Mesendoderm (in vitro differentiated cells): ENCODE measurements around the gene P2RY11.

Source experiments
- DNase-seq: peaks from one replicate; pipeline ENCODE4 v3.0.0; 2013
- H2AK5ac ChIP-seq: 2 replicates; pipeline ENCODE4 v1.6.1; 2013; ENCODE audit warnings: low read length, inconsistent platforms
- H2BK120ac ChIP-seq: 2 replicates; pipeline ENCODE4 v1.6.1; 2013; ENCODE audit warnings: low read depth, mild to moderate bottlenecking, low read length, moderate library complexity, mixed read lengths
- H2BK15ac ChIP-seq: replicated peaks from 2 replicates; pipeline ENCODE4 v1.6.1; 2013; ENCODE audit warnings: low read depth, mild to moderate bottlenecking, moderate library complexity
- H2BK5ac ChIP-seq: 2 replicates; pipeline ENCODE4 v1.6.1; 2013; ENCODE audit warnings: low read length, inconsistent platforms
- H3K18ac ChIP-seq: 2 replicates; pipeline ENCODE4 v1.6.1; 2013; ENCODE audit warnings: mild to moderate bottlenecking, low read length, mixed read lengths
- H3K23ac ChIP-seq: one replicate; pipeline ENCODE4 v1.6.1; 2013; ENCODE audit warnings: low read length
- H3K27ac ChIP-seq: 2 replicates; pipeline ENCODE4 v1.5.1; 2013; ENCODE audit warnings: low read depth, mild to moderate bottlenecking, inconsistent platforms, low read length, moderate library complexity
- H3K27me3 ChIP-seq: 2 replicates; pipeline ENCODE4 v1.6.1; 2013; ENCODE audit warnings: low read length, control low read depth, mild to moderate bottlenecking, inconsistent platforms; ENCODE audit not compliant: insufficient read depth, poor library complexity
- H3K36me3 ChIP-seq: 2 replicates; pipeline ENCODE4 v1.6.1; 2013; ENCODE audit warnings: low read length, inconsistent platforms; ENCODE audit not compliant: control insufficient read depth, insufficient read depth
- H3K4ac ChIP-seq: one replicate; pipeline ENCODE4 v1.6.1; 2013; ENCODE audit warnings: low read depth, mild to moderate bottlenecking, low read length, moderate library complexity
- H3K4me1 ChIP-seq: 2 replicates; pipeline ENCODE4 v1.6.1; 2013; ENCODE audit warnings: low read depth, low read length, inconsistent platforms; ENCODE audit not compliant: control insufficient read depth
- H3K4me2 ChIP-seq: 2 replicates; pipeline ENCODE4 v1.6.1; 2013; ENCODE audit warnings: low read length
- H3K4me3 ChIP-seq: 2 replicates; pipeline ENCODE4 v1.5.1; 2013; ENCODE audit warnings: mild to moderate bottlenecking, low read length
- H3K56ac ChIP-seq: one replicate; pipeline ENCODE4 v1.6.1; 2013; ENCODE audit warnings: low read length
- H3K79me1 ChIP-seq: 2 replicates; pipeline ENCODE4 v1.6.1; 2013; ENCODE audit warnings: low read length, inconsistent platforms
- H3K79me2 ChIP-seq: 2 replicates; pipeline ENCODE4 v1.6.1; 2013; ENCODE audit warnings: mild to moderate bottlenecking, low read length; ENCODE audit not compliant: control insufficient read depth, insufficient read depth
- H3K9ac ChIP-seq: 2 replicates; pipeline ENCODE4 v1.6.1; 2013; ENCODE audit warnings: low read length, inconsistent platforms
- H4K5ac ChIP-seq: one replicate; pipeline ENCODE4 v1.6.1; 2013; ENCODE audit warnings: low read length
- H4K8ac ChIP-seq: one replicate; pipeline ENCODE4 v1.6.1; 2013; ENCODE audit warnings: low read depth, mild to moderate bottlenecking, control low read depth, low read length, moderate library complexity
- WGBS: extraction: QIAGEN DNeasy Blood & Tissue Kit; methylation state at CpG from one replicate; pipeline ENCODE4 v1.1.7; 2013; ENCODE audit warnings: low lambda C conversion rate, missing lambda C conversion rate; ENCODE audit not compliant: insufficient coverage; ENCODE audit errors: extremely low coverage; 5-methylcytosine and 5-hydroxymethylcytosine counted together
- small RNA-seq: library from polyadenylated mRNA; stranded (forward); fragments of <200 nt; extraction: miRNeasy Mini kit (QIAGEN cat#:217004); gene quantifications from one replicate; pipeline ENCODE3, GENCODE V24; 2013; ENCODE audit not compliant: insufficient read depth

P2RY11 gene

DNA sequence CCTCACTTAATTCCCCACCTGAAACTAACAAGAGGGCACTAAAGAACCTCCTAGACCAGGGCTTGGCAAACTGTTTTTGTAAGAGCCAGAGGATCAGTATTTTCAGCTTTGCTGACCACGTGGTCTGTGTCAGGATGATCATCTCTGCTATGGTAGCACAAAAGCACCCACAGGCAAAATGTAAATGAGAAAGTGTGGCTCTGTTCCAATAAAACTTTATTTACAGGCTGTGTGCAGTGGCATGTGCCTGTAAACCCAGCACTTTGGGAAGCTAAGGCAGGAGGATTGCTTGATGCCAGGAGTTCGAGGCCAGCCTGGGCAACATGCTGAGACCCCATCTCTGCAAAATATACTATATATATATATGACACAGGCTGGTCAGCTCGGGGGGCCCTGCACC lies 52.0 kb downstream of the P2RY11 start:
- DNase-seq, result no peak
- H2BK120ac ChIP-seq, result no peak overlapping the region
- H3K27me3 ChIP-seq, result no peaks in the 10 kb centered on the region
- H4K8ac ChIP-seq, result no peak overlapping the region
- H2AK5ac ChIP-seq, result no peak overlapping the region
- H2BK5ac ChIP-seq, result no peak overlapping the region
- no peak overlapping the region for H3K23ac ChIP-seq
- no peaks in the 10 kb centered on the region for H3K79me1 ChIP-seq
- no CpG with 5 or more reads among the region's 3 CpGs for WGBS
- no peak overlapping the region for H3K4me3 ChIP-seq
- H3K4ac ChIP-seq, result no peak overlapping the region
- H3K27ac ChIP-seq, result no peak overlapping the region
- H3K56ac ChIP-seq, result no peak overlapping the region
- peaks cover 17% of the 10 kb centered on the region for H3K36me3 ChIP-seq
- H2BK15ac ChIP-seq, result no peak overlapping the region
- no peak overlapping the region for H3K4me2 ChIP-seq
- H3K18ac ChIP-seq, result no peak overlapping the region
- no peak overlapping the region for H3K9ac ChIP-seq
- no peaks in the 10 kb centered on the region for H3K4me1 ChIP-seq
- no peaks in the 10 kb centered on the region for H3K79me2 ChIP-seq
- H4K5ac ChIP-seq, result no peak overlapping the region

Small RNA genes within 50 kb of the gene (small RNA-seq; reads per million reads assigned to genes)
- gene SNORD105 (148 reads per million, percentile 96 among the genes with 10 or more reads in this experiment), gene SNORD105B (487 reads per million, percentile 98 among the genes with 10 or more reads in this experiment)
